Measurements from ENCODE around the gene MIOX. TPM values are rescaled to one million over a fixed set of nuclear protein-coding genes. Genes with fewer than 3 reads are reported as not detected.

Gene MIOX
- total RNA-seq, 1 experiment from 2014 or later: 1.4 TPM

- H3K56ac ChIP-seq (ENCODE audit: insufficient read length, low read depth, low read length): no peak overlapping the region
- H4K8ac ChIP-seq (replicated peaks; ENCODE audit: insufficient read length, low read depth, low read length): no peak overlapping the region
- H4K5ac ChIP-seq (ENCODE audit: insufficient read length, low read depth, low read length): no peak overlapping the region
- H3K4me1 ChIP-seq (ENCODE audit: insufficient read depth, low read length): no peaks in the 10 kb centered on the region; the same call in 1 of the 2 replicates
- H3K27ac Mint-ChIP-seq: peak overlapping the region in 1 of 3 experiments; percentile 18; a peak in 2 of 7 replicates
- H3K4me2 ChIP-seq (ENCODE audit: insufficient read depth, insufficient read length, low read length): no peak overlapping the region
- H3K79me1 ChIP-seq (ENCODE audit: insufficient read depth, low read depth, low read length, poor library complexity, severe bottlenecking): peaks cover 19% of the 10 kb centered on the region
- H2AK5ac ChIP-seq (ENCODE audit: insufficient read length, low read length): no peak overlapping the region
- H3K9ac ChIP-seq (ENCODE audit: extremely low read depth, insufficient read length, low read length): no peak overlapping the region
- peaks cover 16% of the 10 kb centered on the region; the same call in 1 of the 2 replicates for H3K79me2 ChIP-seq (ENCODE audit: insufficient read depth, low read length)
- H2BK5ac ChIP-seq (ENCODE audit: insufficient read length, low read length): no peak overlapping the region
- peak overlapping the region; percentile 81 to 91 for H3K4me3 Mint-ChIP-seq
- H2BK20ac ChIP-seq (ENCODE audit: low read depth, low read length, poor library complexity, severe bottlenecking): no peak overlapping the region
- H3K14ac ChIP-seq (ENCODE audit: insufficient read depth, low read length): no peak overlapping the region
- no peak overlapping the region for H3K4ac ChIP-seq (ENCODE audit: low read depth, low read length)
- WGBS (ENCODE audit: extremely low coverage, insufficient read length, low lambda C conversion rate): no CpG with 5 or more reads among the region's 6 CpGs
- H3K9me3 ChIP-seq (ENCODE audit: control insufficient read depth, low read depth, low read length): no peaks in the 10 kb centered on the region
- no peak for DNase-seq
- no peak overlapping the region for H3K18ac ChIP-seq (ENCODE audit: insufficient read length, low read depth, low read length)
- no peak overlapping the region for H3K27ac ChIP-seq (ENCODE audit: insufficient read length, low read depth, low read length)
- no peak overlapping the region for H2BK15ac ChIP-seq (ENCODE audit: low read depth, low read length)
- no peaks in the 10 kb centered on the region for H3K9me3 Mint-ChIP-seq
- H2AFZ ChIP-seq (ENCODE audit: low read length): no peak overlapping the region
- no peak overlapping the region for H4K91ac ChIP-seq (ENCODE audit: insufficient read length, low read depth, low read length)
- H3T11ph ChIP-seq (ENCODE audit: low read length): no peak overlapping the region
- peaks cover 4% of the 10 kb centered on the region for H4K20me1 ChIP-seq (ENCODE audit: control insufficient read depth, insufficient read depth, insufficient read length)
- H2BK12ac ChIP-seq (ENCODE audit: insufficient read length, low read depth, low read length): no peak overlapping the region
- H3K23ac ChIP-seq (ENCODE audit: insufficient read length, low read depth, low read length): no peak overlapping the region
- H3K4me1 Mint-ChIP-seq: peaks cover 38 to 39% of the 10 kb centered on the region in 2 experiments
- peaks cover 0 to 7% (median 2%) of the 10 kb centered on the region in 3 experiments; a peak in 4 of 7 replicates for H3K36me3 Mint-ChIP-seq (ENCODE audit: insufficient read depth in 1 of 3, low read depth in 3 of 3)
- peaks cover 10% of the 10 kb centered on the region; the same call in 1 of the 2 replicates for H3K27me3 Mint-ChIP-seq (ENCODE audit: low read depth)
- no peaks in the 10 kb centered on the region for H3K27me3 ChIP-seq (ENCODE audit: insufficient read depth, low read length)
- peaks cover 11% of the 10 kb centered on the region for H3K23me2 ChIP-seq (ENCODE audit: insufficient read length, low read depth, low read length, poor library complexity, severe bottlenecking)
- TF ChIP-seq, protein P1, sequence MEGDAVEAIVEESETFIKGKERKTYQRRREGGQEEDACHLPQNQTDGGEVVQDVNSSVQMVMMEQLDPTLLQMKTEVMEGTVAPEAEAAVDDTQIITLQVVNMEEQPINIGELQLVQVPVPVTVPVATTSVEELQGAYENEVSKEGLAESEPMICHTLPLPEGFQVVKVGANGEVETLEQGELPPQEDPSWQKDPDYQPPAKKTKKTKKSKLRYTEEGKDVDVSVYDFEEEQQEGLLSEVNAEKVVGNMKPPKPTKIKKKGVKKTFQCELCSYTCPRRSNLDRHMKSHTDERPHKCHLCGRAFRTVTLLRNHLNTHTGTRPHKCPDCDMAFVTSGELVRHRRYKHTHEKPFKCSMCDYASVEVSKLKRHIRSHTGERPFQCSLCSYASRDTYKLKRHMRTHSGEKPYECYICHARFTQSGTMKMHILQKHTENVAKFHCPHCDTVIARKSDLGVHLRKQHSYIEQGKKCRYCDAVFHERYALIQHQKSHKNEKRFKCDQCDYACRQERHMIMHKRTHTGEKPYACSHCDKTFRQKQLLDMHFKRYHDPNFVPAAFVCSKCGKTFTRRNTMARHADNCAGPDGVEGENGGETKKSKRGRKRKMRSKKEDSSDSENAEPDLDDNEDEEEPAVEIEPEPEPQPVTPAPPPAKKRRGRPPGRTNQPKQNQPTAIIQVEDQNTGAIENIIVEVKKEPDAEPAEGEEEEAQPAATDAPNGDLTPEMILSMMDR (conservative IDR thresholded peaks at IDR 0.05): peak; percentile 51
- H2BK120ac ChIP-seq (ENCODE audit: low read depth, low read length, poor library complexity, severe bottlenecking): no peak overlapping the region
Measured at GRCh38 chr22:50473088-50473487, 13.6 kb upstream of the MIOX start.

Measured in H9 (cell line).